HepG2 (cell line): ENCODE measurements around the gene BATF3. TPM values are rescaled to one million over a fixed set of nuclear protein-coding genes. Genes with fewer than 3 reads are reported as not detected.

Experiments used
- ZNF407 ChIP-seq: sonication (generic); formaldehyde crosslinking; IDR thresholded peaks from one replicate; pipeline ENCODE4 v1.5.1; 2020; ENCODE audit warnings: mild to moderate bottlenecking, missing genetic modification reagents; ENCODE audit errors: not compliant biosample characterization
- polyA plus RNA-seq, 8 experiments: library from polyadenylated mRNA; depleted of rRNA in 3 of 8; stranded (reverse) in 7 of 8; unstranded in 1 of 8; fragments of >200 nt; fragmentation: Illumina TruSeq in 4 of 8; extraction: Trizol in 4 of 8; gene quantifications; 2 replicates each; pipeline versions ENCODE4 v1.2.1 to v1.2.3, GENCODE V29; 2011 to 2016; ENCODE audit warnings: low read depth in 4 of 8, missing spikeins in 1 of 8, mixed read lengths in 1 of 8; ENCODE audit not compliant: insufficient read depth in 1 of 8
- total RNA-seq, 5 experiments: library from RNA; depleted of rRNA; stranded (reverse); fragments of >200 nt; fragmentation: Illumina TruSeq; extraction: Trizol; gene quantifications; 2 replicates each; pipeline ENCODE4 v1.2.3, GENCODE V29; 2016; ENCODE audit warnings: low read depth in 1 of 5

BATF3 gene
- total and polyA plus RNA-seq, 2 of the 13 experiments (the other 11 are each of a cell fraction or from before 2014, with no cell fraction given) = 0.13 TPM; not detected in 1

DNA sequence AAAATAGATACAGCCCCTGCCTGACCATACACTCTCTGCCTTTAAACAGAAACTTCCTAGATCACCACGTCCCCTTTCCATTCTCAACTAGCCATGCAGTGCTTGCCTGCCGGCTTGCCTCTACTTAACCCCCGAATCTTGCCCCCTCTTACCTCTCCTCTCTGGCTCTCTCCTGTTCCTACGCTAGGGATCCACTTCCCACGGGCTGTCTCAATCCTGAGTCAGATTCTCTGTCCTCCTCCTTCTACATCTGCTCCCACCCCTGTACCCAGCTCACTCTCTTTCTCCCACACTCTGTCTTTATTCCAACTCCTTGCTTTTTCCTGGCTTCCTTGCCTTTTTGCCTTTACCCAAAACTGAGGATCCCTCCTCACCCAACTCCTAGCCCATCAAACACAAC is 61.7 kb downstream of the BATF3 start (continued):
- TF ChIP-seq ZNF407 (CRISPR knock-in tag) = no peak

Other genes with a start within 250 kb of the BATF3 start
- 3.6 and 5.0 TPM in 2 replicates for gene ATF3, start 91.1 kb downstream of the BATF3 start, total RNA-seq (2016; rRNA removed; fragmentation: Illumina TruSeq; extraction: Trizol)
- 13.0 and 16.4 TPM in 2 replicates for gene ATF3, start 91.1 kb downstream of the BATF3 start, polyA plus RNA-seq (2011; rRNA removed)
- 77.4 and 119 TPM in 2 replicates for gene NSL1, start 91.9 kb upstream of the BATF3 start, total RNA-seq (2016; rRNA removed; fragmentation: Illumina TruSeq; extraction: Trizol)
- gene NSL1, start 91.9 kb upstream of the BATF3 start, polyA plus RNA-seq (2011; rRNA removed) = 26.4 and 34.5 TPM in 2 replicates
- 8.6 and 10.7 TPM in 2 replicates for gene TATDN3, start 92.1 kb upstream of the BATF3 start, total RNA-seq (2016; rRNA removed; fragmentation: Illumina TruSeq; extraction: Trizol)
- 6.9 and 7.3 TPM in 2 replicates for gene TATDN3, start 92.1 kb upstream of the BATF3 start, polyA plus RNA-seq (2011; rRNA removed)
- gene SPATA45, start 147.8 kb upstream of the BATF3 start, total RNA-seq (2016; rRNA removed; fragmentation: Illumina TruSeq; extraction: Trizol) = 0.64 and 0.86 TPM in 2 replicates
- 0.17 TPM in 1 of 2 replicates, not detected in the other for gene SPATA45, start 147.8 kb upstream of the BATF3 start, polyA plus RNA-seq (2011; rRNA removed)
- 18.6 and 39.8 TPM in 2 replicates for gene FLVCR1, start 158.4 kb upstream of the BATF3 start, total RNA-seq (2016; rRNA removed; fragmentation: Illumina TruSeq; extraction: Trizol)
- gene FLVCR1, start 158.4 kb upstream of the BATF3 start, polyA plus RNA-seq (2011; rRNA removed) = 14.8 and 16.0 TPM in 2 replicates